Osteocyte (in vitro differentiated cells): ENCODE results near the gene SPATS1. TPM values are rescaled to one million over a fixed set of nuclear protein-coding genes. Genes with fewer than 3 reads are reported as not detected.

Experiments used
- DNase-seq: peaks from one replicate; pipeline ENCODE4 v3.0.0; 2021; ENCODE audit warnings: mixed read lengths; ENCODE audit not compliant: unreplicated experiment; ENCODE audit errors: extremely low spot score
- H3K27ac Mint-ChIP-seq: one replicate; pipeline ENCODE4 v1.8.0; 2021; ENCODE audit warnings: mild to moderate bottlenecking, mixed read lengths; ENCODE audit not compliant: unreplicated experiment
- H3K27me3 Mint-ChIP-seq: one replicate; pipeline ENCODE4 v1.8.0; 2021; ENCODE audit warnings: mixed read lengths; ENCODE audit not compliant: unreplicated experiment
- H3K36me3 Mint-ChIP-seq: one replicate; pipeline ENCODE4 v1.8.0; 2021; ENCODE audit warnings: mixed read lengths; ENCODE audit not compliant: unreplicated experiment
- H3K4me1 Mint-ChIP-seq: one replicate; pipeline ENCODE4 v1.8.0; 2021; ENCODE audit warnings: mixed read lengths; ENCODE audit not compliant: unreplicated experiment
- H3K4me3 Mint-ChIP-seq: one replicate; pipeline ENCODE4 v1.8.0; 2021; ENCODE audit warnings: mild to moderate bottlenecking, moderate library complexity, mixed read lengths; ENCODE audit not compliant: unreplicated experiment
- H3K9me3 Mint-ChIP-seq: one replicate; pipeline ENCODE4 v1.8.0; 2021; ENCODE audit warnings: mixed read lengths; ENCODE audit not compliant: unreplicated experiment
- CTCF ChIP-seq: fragments of 200-600 bp; sonication (generic); IDR thresholded peaks from 2 replicates; pipeline ENCODE4 v1.5.0; 2021; ENCODE audit warnings: antibody characterized with exemption, mild to moderate bottlenecking, moderate library complexity
- total RNA-seq: library from RNA; stranded (reverse); gene quantifications from 2 replicates; pipeline ENCODE4 v1.2.1, GENCODE V29; 2021

SPATS1 gene
- total RNA-seq, 1 donor from 2014 or later: not detected

GRCh38 chr6:44302856-44303255, 39.6 kb upstream of the SPATS1 start:
- no peak for TF ChIP-seq CTCF
- DNase-seq: no peak
- Mint-ChIP-seq H3K9me3 (no peaks in the 10 kb centered on the region), H3K36me3 (peaks cover 37% of the 10 kb centered on the region), H3K4me3 (no peak overlapping the region), H3K27me3 (peaks cover 16% of the 10 kb centered on the region), H3K27ac (no peak overlapping the region), H3K4me1 (peaks cover 4% of the 10 kb centered on the region)

GRCh38 chr6:44303842-44304241, 38.6 kb upstream of the SPATS1 start:
- Mint-ChIP-seq H3K4me3 (no peak overlapping the region), H3K9me3 (no peaks in the 10 kb centered on the region), H3K36me3 (peaks cover 40% of the 10 kb centered on the region), H3K27ac (no peak overlapping the region), H3K4me1 (no peaks in the 10 kb centered on the region), H3K27me3 (peaks cover 6% of the 10 kb centered on the region)
- no peak for DNase-seq
- no peak for TF ChIP-seq CTCF

- no peak overlapping the region for H3K27ac Mint-ChIP-seq
Measured at GRCh38 chr6:44304282-44305199, 37.9 kb upstream of the SPATS1 start.

GRCh38 chr6:44305200-44305725, 37.2 kb upstream of the SPATS1 start:
- no peak for DNase-seq
- Mint-ChIP-seq H3K9me3 (no peaks in the 10 kb centered on the region), H3K27ac (no peak overlapping the region), H3K4me1 (no peaks in the 10 kb centered on the region), H3K4me3 (no peak overlapping the region), H3K27me3 (no peaks in the 10 kb centered on the region), H3K36me3 (peaks cover 44% of the 10 kb centered on the region)
- no peak for TF ChIP-seq CTCF

More at GRCh38 chr6:44304282-44305199, 37.9 kb upstream of the SPATS1 start:
- peaks cover 41% of the 10 kb centered on the region for H3K36me3 Mint-ChIP-seq
- H3K27me3 Mint-ChIP-seq: no peaks in the 10 kb centered on the region
- H3K4me3 Mint-ChIP-seq: no peak overlapping the region
- H3K9me3 Mint-ChIP-seq: no peaks in the 10 kb centered on the region
- H3K4me1 Mint-ChIP-seq: no peaks in the 10 kb centered on the region
- no peak for DNase-seq
- TF ChIP-seq CTCF: peak; percentile 72

- DNase-seq: no peak
- no peaks in the 10 kb centered on the region for H3K27me3 Mint-ChIP-seq
- H3K27ac Mint-ChIP-seq: no peak overlapping the region
- H3K9me3 Mint-ChIP-seq: no peaks in the 10 kb centered on the region
- H3K4me1 Mint-ChIP-seq: peaks cover 3% of the 10 kb centered on the region
- TF ChIP-seq CTCF: no peak
- H3K4me3 Mint-ChIP-seq: no peak overlapping the region
- H3K36me3 Mint-ChIP-seq: peaks cover 34% of the 10 kb centered on the region
Measured at GRCh38 chr6:44306710-44307109, 35.7 kb upstream of the SPATS1 start.
